ENCODE measurements around the gene METTL6. TPM values are rescaled to one million over a fixed set of nuclear protein-coding genes. Genes with fewer than 3 reads are reported as not detected.

METTL6 gene
- total RNA-seq, 1 experiment from 2014 or later = 25.6 TPM

DNA sequence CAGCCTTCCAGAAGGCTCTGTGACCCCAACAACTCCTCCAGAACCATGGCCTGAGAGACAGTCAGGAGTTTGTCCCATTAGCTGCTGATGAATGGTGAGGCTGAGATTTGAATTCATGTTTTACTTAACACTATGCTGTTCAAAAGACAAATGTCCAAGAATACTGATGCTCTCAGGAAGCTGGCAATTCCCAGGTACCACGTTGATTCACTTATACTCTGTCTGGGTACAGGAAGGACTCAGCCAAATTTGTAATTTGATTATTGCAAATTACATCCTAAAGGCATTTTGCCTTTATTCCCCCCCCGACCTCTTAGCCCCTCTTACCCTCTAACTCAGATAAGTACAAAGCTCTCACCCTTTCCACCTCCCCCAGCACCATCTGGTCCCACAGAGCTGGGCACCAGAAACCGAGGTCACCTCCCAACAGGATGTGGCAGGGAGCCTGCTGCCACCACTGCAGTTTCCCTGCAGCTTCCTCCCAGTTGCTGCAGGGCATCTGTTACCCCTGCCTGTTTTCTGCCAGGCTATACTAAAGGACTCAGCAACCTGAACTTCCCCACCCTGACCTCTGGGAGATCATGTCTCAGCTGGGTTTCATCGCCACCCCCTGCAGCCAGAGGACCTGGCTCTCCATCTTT lies 33.7 kb upstream of the METTL6 start:
- Mint-ChIP-seq H3K4me3 (no peak overlapping the region), H3K36me3 (ENCODE audit: insufficient read depth in 1 of 3, low read depth in 3 of 3) (no peaks in the 10 kb centered on the region), H3K27me3 (ENCODE audit: low read depth) (peaks cover 3% of the 10 kb centered on the region), H3K27ac (no peak overlapping the region), H3K9me3 (no peaks in the 10 kb centered on the region), H3K4me1 (no peaks in the 10 kb centered on the region)
- Histone ChIP-seq H3K56ac (ENCODE audit: insufficient read length, low read depth, low read length) (no peak overlapping the region), H2BK5ac (ENCODE audit: insufficient read length, low read length) (no peak overlapping the region), H3K9me3 (ENCODE audit: control insufficient read depth, low read depth, low read length) (no peaks in the 10 kb centered on the region), H2AFZ (ENCODE audit: low read length) (no peak overlapping the region), H3K4ac (ENCODE audit: low read depth, low read length) (no peak overlapping the region), H4K91ac (ENCODE audit: insufficient read length, low read depth, low read length) (no peak overlapping the region), H3K14ac (ENCODE audit: insufficient read depth, low read length) (no peak overlapping the region), H4K20me1 (ENCODE audit: control insufficient read depth, insufficient read depth, insufficient read length) (no peaks in the 10 kb centered on the region), H3K9ac (ENCODE audit: extremely low read depth, insufficient read length, low read length) (no peak overlapping the region), H2BK20ac (ENCODE audit: low read depth, low read length, poor library complexity, severe bottlenecking) (no peak overlapping the region), H3K79me1 (ENCODE audit: insufficient read depth, low read depth, low read length, poor library complexity, severe bottlenecking) (no peaks in the 10 kb centered on the region), H3K79me2 (ENCODE audit: insufficient read depth, low read length) (no peaks in the 10 kb centered on the region), H2BK15ac (ENCODE audit: low read depth, low read length) (no peak overlapping the region), H3K18ac (ENCODE audit: insufficient read length, low read depth, low read length) (no peak overlapping the region), H2BK12ac (ENCODE audit: insufficient read length, low read depth, low read length) (no peak overlapping the region), H3K4me1 (ENCODE audit: insufficient read depth, low read length) (no peaks in the 10 kb centered on the region), H3K23me2 (ENCODE audit: insufficient read length, low read depth, low read length, poor library complexity, severe bottlenecking) (no peaks in the 10 kb centered on the region), H3K27me3 (ENCODE audit: insufficient read depth, low read length) (no peaks in the 10 kb centered on the region), H3T11ph (ENCODE audit: low read length) (no peak overlapping the region), H2BK120ac (ENCODE audit: low read depth, low read length, poor library complexity, severe bottlenecking) (no peak overlapping the region), H3K27ac (ENCODE audit: insufficient read length, low read depth, low read length) (no peak overlapping the region), H3K23ac (ENCODE audit: insufficient read length, low read depth, low read length) (no peak overlapping the region), H4K5ac (ENCODE audit: insufficient read length, low read depth, low read length) (no peak overlapping the region), H3K4me2 (ENCODE audit: insufficient read depth, insufficient read length, low read length) (no peak overlapping the region), H2AK5ac (ENCODE audit: insufficient read length, low read length) (no peak overlapping the region), H4K8ac (replicated peaks; ENCODE audit: insufficient read length, low read depth, low read length) (no peak overlapping the region)
- WGBS (ENCODE audit: extremely low coverage, insufficient read length, low lambda C conversion rate) = no CpG with 5 or more reads among the region's 4 CpGs
- TF ChIP-seq, protein P1, sequence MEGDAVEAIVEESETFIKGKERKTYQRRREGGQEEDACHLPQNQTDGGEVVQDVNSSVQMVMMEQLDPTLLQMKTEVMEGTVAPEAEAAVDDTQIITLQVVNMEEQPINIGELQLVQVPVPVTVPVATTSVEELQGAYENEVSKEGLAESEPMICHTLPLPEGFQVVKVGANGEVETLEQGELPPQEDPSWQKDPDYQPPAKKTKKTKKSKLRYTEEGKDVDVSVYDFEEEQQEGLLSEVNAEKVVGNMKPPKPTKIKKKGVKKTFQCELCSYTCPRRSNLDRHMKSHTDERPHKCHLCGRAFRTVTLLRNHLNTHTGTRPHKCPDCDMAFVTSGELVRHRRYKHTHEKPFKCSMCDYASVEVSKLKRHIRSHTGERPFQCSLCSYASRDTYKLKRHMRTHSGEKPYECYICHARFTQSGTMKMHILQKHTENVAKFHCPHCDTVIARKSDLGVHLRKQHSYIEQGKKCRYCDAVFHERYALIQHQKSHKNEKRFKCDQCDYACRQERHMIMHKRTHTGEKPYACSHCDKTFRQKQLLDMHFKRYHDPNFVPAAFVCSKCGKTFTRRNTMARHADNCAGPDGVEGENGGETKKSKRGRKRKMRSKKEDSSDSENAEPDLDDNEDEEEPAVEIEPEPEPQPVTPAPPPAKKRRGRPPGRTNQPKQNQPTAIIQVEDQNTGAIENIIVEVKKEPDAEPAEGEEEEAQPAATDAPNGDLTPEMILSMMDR (conservative IDR thresholded peaks at IDR 0.05) = no peak
- DNase-seq = no peak
